GM12878 (cell line): ENCODE data around the gene STAMBPL1. TPM values are rescaled to one million over a fixed set of nuclear protein-coding genes. Genes with fewer than 3 reads are reported as not detected.

Source experiments
- ATAC-seq: fragments of 200-7000 bp; cut with Tn5 transposase; 3 replicates; pipeline ENCODE4 v1.9.1; 2020; ENCODE audit warnings: mild to moderate bottlenecking, moderate library complexity
- BruUV-seq: library from RNA; stranded (reverse); fragments of 400-500 nt; replicated peaks from 2 replicates; lab custom pipeline; 2021; lab: Mats Ljungman, UMichigan
- CTCF ChIA-PET: fragments of 300-600 bp; sonication (Branson Sonifier 250); formaldehyde crosslinking; extraction: SDS; loops from one replicate; lab custom pipeline; 2021; ENCODE audit warnings: inconsistent platforms; lab: Yijun Ruan, JAX
- POLR2A ChIA-PET: fragments of 350-600 bp; formaldehyde crosslinking; extraction: SDS; loops from one replicate; lab custom pipeline; 2021; ENCODE audit warnings: inconsistent platforms; lab: Charles Lee
- RAD21 ChIA-PET: fragments of 300-600 bp; sonication (Branson Sonifier 250); formaldehyde crosslinking; loops from one replicate; lab custom pipeline; 2023; ENCODE audit warnings: antibody characterized with exemption; ENCODE audit not compliant: unreplicated experiment; lab: Charles Lee
- SMC1A ChIA-PET: fragments of 300-600 bp; sonication (Branson Sonifier 250); formaldehyde crosslinking; loops from one replicate; lab custom pipeline; 2023; ENCODE audit not compliant: unreplicated experiment, uncharacterized antibody; lab: Charles Lee
- DNase-seq: peaks from one replicate; pipeline ENCODE4 v3.0.0-alpha.2; 2011; ENCODE audit warnings: low read depth, low spot score
- FAIRE-seq: peaks from 3 replicates; lab custom pipeline; 2011; peaks lifted over from hg19 to GRCh38; lab: Jason Lieb, UNC
- H2AFZ ChIP-seq: 2 replicates; pipeline ENCODE4 v1.6.0; 2011; ENCODE audit warnings: low read depth, low read length, control low read depth; ENCODE audit not compliant: control insufficient read depth
- H3K27ac ChIP-seq: 2 replicates; pipeline ENCODE4 v1.5.1; 2011; ENCODE audit warnings: control low read depth; ENCODE audit not compliant: control insufficient read depth, insufficient read depth
- H3K27me3 ChIP-seq, 2 experiments: replicated peaks in 1 of 2; 2 replicates each; pipeline versions ENCODE4 v1.6.0 to v1.6.1; 2011; ENCODE audit warnings: low read length in 1 of 2; ENCODE audit not compliant: control insufficient read depth in 2 of 2, insufficient read depth in 2 of 2
- H3K36me3 ChIP-seq, 2 experiments: 2 replicates each; pipeline ENCODE4 v1.5.1; 2011; ENCODE audit warnings: low read length in 1 of 2; ENCODE audit not compliant: control insufficient read depth in 2 of 2, insufficient read depth in 2 of 2
- H3K4me1 ChIP-seq: 2 replicates; pipeline ENCODE4 v1.6.1; 2011; ENCODE audit warnings: mild to moderate bottlenecking, low read length, moderate library complexity, mixed read lengths; ENCODE audit not compliant: control insufficient read depth, insufficient read depth
- H3K4me2 ChIP-seq: 2 replicates; pipeline ENCODE4 v1.6.0; 2011; ENCODE audit warnings: control low read depth; ENCODE audit not compliant: control insufficient read depth, insufficient read depth
- H3K4me3 ChIP-seq: fragments of 200-600 bp; sonication (generic); 2 replicates; pipeline ENCODE4 v1.5.1; 2016
- H3K79me2 ChIP-seq: 2 replicates; pipeline ENCODE4 v1.6.0; 2011; ENCODE audit warnings: low read length; ENCODE audit not compliant: control insufficient read depth, insufficient read depth
- H3K9ac ChIP-seq: 2 replicates; pipeline ENCODE4 v1.8.0; 2011; ENCODE audit warnings: low read length, control low read depth, mixed read lengths; ENCODE audit not compliant: control insufficient read depth, insufficient read depth
- H3K9me3 ChIP-seq: replicated peaks from 3 replicates; pipeline ENCODE4 v1.5.1; 2011; ENCODE audit warnings: mild to moderate bottlenecking, low read length; ENCODE audit not compliant: control insufficient read depth, insufficient read depth
- H4K20me1 ChIP-seq: 2 replicates; pipeline ENCODE4 v1.6.0; 2011; ENCODE audit not compliant: control insufficient read depth, insufficient read depth
- BACH1 ChIP-seq: fragments of 450-650 bp; IDR thresholded peaks from 2 replicates; pipeline ENCODE4 v1.6.1; 2017; ENCODE audit warnings: mild to moderate bottlenecking, borderline replicate concordance
- E2F8 ChIP-seq: fragments of 450-650 bp; IDR thresholded peaks from 2 replicates; pipeline ENCODE4 v1.6.1; 2018; ENCODE audit warnings: mild to moderate bottlenecking, low read depth, moderate library complexity; ENCODE audit not compliant: partially characterized antibody
- EED ChIP-seq: sonication (generic); IDR thresholded peaks from 2 replicates; pipeline ENCODE4 v1.6.1; 2016; ENCODE audit warnings: antibody characterized with exemption, low read depth
- FOS ChIP-seq: IDR thresholded peaks from 3 replicates; pipeline ENCODE4 v1.6.1; 2011; ENCODE audit warnings: borderline replicate concordance; ENCODE audit not compliant: insufficient read length; ENCODE audit errors: extremely low read depth
- KLF5 ChIP-seq: fragments of 450-650 bp; IDR thresholded peaks from 2 replicates; pipeline ENCODE4 v1.6.1; 2014; ENCODE audit warnings: mild to moderate bottlenecking; ENCODE audit not compliant: partially characterized antibody
- NR2F1 ChIP-seq: fragments of 450-650 bp; conservative IDR thresholded peaks from 2 replicates; pipeline ENCODE4 v1.6.1; 2017; ENCODE audit warnings: mild to moderate bottlenecking
- PAX5 ChIP-seq: IDR thresholded peaks from 2 replicates; pipeline ENCODE4 v1.6.1; 2011; ENCODE audit warnings: low read depth, low read length, borderline replicate concordance
- SP1 ChIP-seq: IDR thresholded peaks from one replicate; pipeline ENCODE4 v1.6.1; 2011; ENCODE audit warnings: low read depth, low read length
- ZBED1 ChIP-seq: IDR thresholded peaks from 2 replicates; pipeline ENCODE4 v1.6.1; 2016; ENCODE audit warnings: borderline replicate concordance
- ZNF274 ChIP-seq: IDR thresholded peaks from one replicate; pipeline ENCODE4 v1.8.0; 2011; ENCODE audit not compliant: insufficient read length, insufficient read depth
- ZSCAN29 ChIP-seq: fragments of 450-650 bp; IDR thresholded peaks from 2 replicates; pipeline ENCODE4 v1.6.1; 2017; ENCODE audit warnings: mild to moderate bottlenecking, moderate library complexity
- WGBS: methylation state at CpG from one replicate; pipeline ENCODE4 v1.1.6; 2016; ENCODE audit warnings: low lambda C conversion rate; ENCODE audit not compliant: insufficient replicate concordance, insufficient coverage; ENCODE audit errors: missing lambda C conversion rate; 5-methylcytosine and 5-hydroxymethylcytosine counted together
- in situ Hi-C: fragments of 300-500 bp; cut with MboI; formaldehyde crosslinking; loops from 9 replicates; pipeline ENCODE4 v1.14.3; 2018; ENCODE audit warnings: mixed read lengths
- intact Hi-C: fragments of 100-400 bp; cut with micrococcal nuclease; formaldehyde crosslinking; loops from one replicate; pipeline ENCODE4 v1.14.2; 2022; ENCODE audit not compliant: unreplicated experiment
- polyA plus RNA-seq, 11 experiments: library from polyadenylated mRNA; depleted of rRNA in 4 of 11; unstranded in 6 of 11; stranded (reverse) in 5 of 11; fragments of >200 nt; fragmentation: Nextera tagmentation in 4 of 11; fragmentation: Illumina TruSeq in 1 of 11; extraction: Ambion mirVana in 4 of 11; extraction: Trizol in 1 of 11; gene quantifications; 1 replicate in 1 of 11; 2 replicates in 10 of 11; pipeline versions ENCODE4 v1.2.1 to v1.2.3, GENCODE V29; 2011 to 2016; ENCODE audit warnings: inconsistent platforms in 2 of 11, missing spikeins in 2 of 11, low read depth in 1 of 11
- total RNA-seq, 4 experiments: library from RNA; depleted of rRNA in 3 of 4; stranded (reverse); fragments of >200 nt in 3 of 4; fragmentation: Illumina TruSeq in 1 of 4; extraction: Trizol in 1 of 4; gene quantifications; 2 replicates each; pipeline versions ENCODE4 v1.2.1 to v1.2.3, GENCODE V29; 2013 to 2021

The STAMBPL1 gene
- total and polyA plus RNA-seq, 10 of the 15 experiments (the other 5 are each of a cell fraction or from before 2014, with no cell fraction given) = 7.5 to 44.1 (median 25.4) TPM

GRCh38 chr10:88899886-88900285 lies 19.8 kb downstream of the STAMBPL1 start:
- H3K27ac ChIP-seq = peak overlapping the region; percentile 99
- 100% methylated on average over 2 of the region's 2 CpGs for WGBS
- ATAC-seq (no peak), FAIRE-seq (no peak), DNase-seq (no peak)
- H3K4me2 ChIP-seq = no peak overlapping the region
- in situ Hi-C loops = no loop called here
- ChIA-PET CTCF (interaction anchor here (0.7 to 6.6 kb wide), 16 partner anchors 8 to 519 kb away, joined by 3 to 116 read pairs (median 4); partner anchors contain the start of gene FAS), RAD21 (interaction anchor here (1.0 to 7.9 kb wide), 6 partner anchors 13 to 94 kb away, joined by 3 to 249 read pairs (median 66); partner anchors contain the start of gene FAS), POLR2A (interaction anchor here (0.7 to 6.3 kb wide), 9 partner anchors 8 to 92 kb away, joined by 3 to 248 read pairs (median 4); partner anchors contain the start of genes FAS and STAMBPL1), SMC1A (interaction anchor here (1.0 to 8.4 kb wide), 15 partner anchors 12 to 469 kb away, joined by 3 to 329 read pairs (median 8); partner anchors contain the start of genes FAS and STAMBPL1)
- H2AFZ ChIP-seq = no peak overlapping the region
- peaks cover 59% of the 10 kb centered on the region for H3K79me2 ChIP-seq
- no peak overlapping the region for H3K4me3 ChIP-seq
- no TSS peak for BruUV-seq
- H4K20me1 ChIP-seq = no peaks in the 10 kb centered on the region
- no peaks in the 10 kb centered on the region for H3K27me3 ChIP-seq
- TF ChIP-seq NR2F1 (no peak), PAX5 (no peak), KLF5 (no peak), ZBED1 (no peak), FOS (no peak), E2F8 (no peak), ZNF274 (no peak), BACH1 (no peak), EED (no peak), SP1 (no peak), ZSCAN29 (no peak)
- H3K36me3 ChIP-seq = peaks cover 0 to 4% of the 10 kb centered on the region in 2 experiments; a peak in 2 of 4 replicates
- intact Hi-C loops = loop anchor here (2.0 kb wide), 1 partner anchor 19 kb away; the partner anchor contains the start of gene STAMBPL1
- H3K4me1 ChIP-seq = peaks cover 52% of the 10 kb centered on the region
- no peaks in the 10 kb centered on the region for H3K9me3 ChIP-seq
- no peak overlapping the region for H3K9ac ChIP-seq
